CD4-positive, CD25-positive, alpha-beta regulatory T cell (primary cell): ENCODE data around the gene CRACDL. TPM values are rescaled to one million over a fixed set of nuclear protein-coding genes. Genes with fewer than 3 reads are reported as not detected.

ENCODE experiments used
- ATAC-seq, 2 donors: fragments of 150-1000 bp; cut with Tn5 transposase; one replicate each; pipeline ENCODE4 v1.10.0; 2021; ENCODE audit warnings: low read depth in 2 of 2, moderate number of reproducible peaks in 2 of 2, moderate library complexity in 1 of 2
- DNase-seq, 3 donors: peaks; one replicate each; pipeline versions ENCODE4 v3.0.0 to v3.0.0-alpha.2; 2012 to 2022; ENCODE audit warnings: mixed read lengths in 1 of 3
- H3K27ac ChIP-seq: one replicate; pipeline ENCODE4 v1.7.0; 2013; ENCODE audit warnings: mild to moderate bottlenecking, low read length; ENCODE audit not compliant: insufficient read depth, poor library complexity, severe bottlenecking
- H3K27me3 ChIP-seq: one replicate; pipeline ENCODE4 v1.7.0; 2013; ENCODE audit warnings: low read length; ENCODE audit not compliant: control insufficient read depth, insufficient read depth
- H3K36me3 ChIP-seq: one replicate; pipeline ENCODE4 v1.7.0; 2013; ENCODE audit warnings: mild to moderate bottlenecking, low read length, moderate library complexity; ENCODE audit not compliant: control insufficient read depth, insufficient read depth
- H3K4me1 ChIP-seq: 2 replicates; pipeline ENCODE4 v1.7.0; 2013; ENCODE audit warnings: mild to moderate bottlenecking, low read length; ENCODE audit not compliant: insufficient read depth, control insufficient read depth, poor library complexity, severe bottlenecking
- H3K4me3 ChIP-seq: one replicate; pipeline ENCODE4 v1.7.0; 2013; ENCODE audit warnings: low read depth, mild to moderate bottlenecking, low read length, moderate library complexity
- H3K9me3 ChIP-seq, 2 experiments: 1 replicate in 1 of 2; 2 replicates in 1 of 2; pipeline ENCODE4 v1.7.0; 2013; ENCODE audit warnings: low read length in 2 of 2, mild to moderate bottlenecking in 1 of 2, moderate library complexity in 1 of 2; ENCODE audit not compliant: control insufficient read depth in 2 of 2
- H3K27ac Mint-ChIP-seq, 3 donors: one replicate each; pipeline ENCODE4 v1.8.0; 2020 to 2022; ENCODE audit warnings: mild to moderate bottlenecking in 3 of 3, mixed read lengths in 3 of 3, moderate library complexity in 2 of 3
- H3K27me3 Mint-ChIP-seq: one replicate; pipeline ENCODE4 v1.8.0; 2022; ENCODE audit warnings: mild to moderate bottlenecking, mixed read lengths
- H3K36me3 Mint-ChIP-seq: one replicate; pipeline ENCODE4 v1.8.0; 2020; ENCODE audit warnings: mixed read lengths
- H3K4me1 Mint-ChIP-seq, 4 donors: one replicate each; pipeline ENCODE4 v1.8.0; 2020 to 2022; ENCODE audit warnings: mixed read lengths in 4 of 4, mild to moderate bottlenecking in 1 of 4
- H3K4me3 Mint-ChIP-seq, 4 donors: one replicate each; pipeline ENCODE4 v1.8.0; 2020 to 2022; ENCODE audit warnings: mild to moderate bottlenecking in 4 of 4, mixed read lengths in 4 of 4, moderate library complexity in 3 of 4
- H3K9me3 Mint-ChIP-seq, 7 donors: one replicate each; pipeline ENCODE4 v1.8.0; 2020 to 2022; ENCODE audit warnings: mixed read lengths in 7 of 7, mild to moderate bottlenecking in 3 of 7, moderate library complexity in 2 of 7
- polyA plus RNA-seq, 4 donors: library from polyadenylated mRNA; unstranded; fragments of 300-500 nt; fragmentation: Illumina TruSeq; gene quantifications; one replicate each; pipeline ENCODE4 v1.2.3, GENCODE V29; 2021
- total RNA-seq: library from RNA; stranded (reverse); gene quantifications from one replicate; pipeline ENCODE4 v1.2.3, GENCODE V29; 2022

CRACDL gene
- total and polyA plus RNA-seq, 5 donors from 2014 or later: 0.10 to 0.18 (median 0.16) TPM

GRCh38 chr2:98895901-98896300 lies 40.1 kb downstream of the CRACDL start:
- Mint-ChIP-seq H3K36me3 (no peaks in the 10 kb centered on the region), H3K4me1 (peaks cover 0 to 4% (median 0%) of the 10 kb centered on the region in 4 donors), H3K27ac (peak overlapping the region in 1 of 3 donors; percentile 66), H3K4me3 (no peak overlapping the region), H3K27me3 (no peaks in the 10 kb centered on the region), H3K9me3 (peaks cover 0 to 5% (median 0%) of the 10 kb centered on the region in 7 donors)
- no peak overlapping the region for H3K4me3 ChIP-seq
- ATAC-seq: no peak
- no peaks in the 10 kb centered on the region for H3K36me3 ChIP-seq
- no peaks in the 10 kb centered on the region for H3K27me3 ChIP-seq
- DNase-seq: no peak
- no peaks in the 10 kb centered on the region for H3K4me1 ChIP-seq
- H3K9me3 ChIP-seq: no peaks in the 10 kb centered on the region
- H3K27ac ChIP-seq: no peak overlapping the region

DNA sequence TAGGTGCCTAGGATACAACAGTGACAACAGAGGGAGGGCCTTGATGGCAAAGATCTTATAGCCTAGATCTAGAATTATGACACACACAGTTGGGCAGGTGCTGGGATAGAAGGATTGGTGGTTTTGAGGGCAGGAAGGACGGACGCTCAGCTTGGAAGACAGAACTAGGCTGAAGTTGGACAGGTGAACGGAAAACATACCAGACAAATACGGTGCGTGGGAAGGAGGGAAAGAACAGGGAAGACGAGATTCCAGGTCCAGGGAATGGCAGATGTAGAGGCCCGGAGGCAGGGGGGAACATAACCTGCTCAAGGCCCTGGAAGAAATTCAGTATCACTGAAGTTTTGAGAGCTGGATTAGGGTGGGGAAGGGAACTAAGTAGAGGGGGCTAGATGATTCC lies 40.8 kb downstream of the CRACDL start:
- Histone ChIP-seq H3K9me3 (no peaks in the 10 kb centered on the region), H3K4me1 (no peaks in the 10 kb centered on the region), H3K27me3 (no peaks in the 10 kb centered on the region), H3K4me3 (no peak overlapping the region), H3K36me3 (no peaks in the 10 kb centered on the region), H3K27ac (no peak overlapping the region)
- Mint-ChIP-seq H3K27ac (peak overlapping the region in 1 of 3 donors; percentile 16), H3K4me1 (peaks cover 0 to 4% (median 0%) of the 10 kb centered on the region in 4 donors), H3K4me3 (no peak overlapping the region), H3K27me3 (no peaks in the 10 kb centered on the region), H3K9me3 (peaks cover 0 to 5% (median 0%) of the 10 kb centered on the region in 7 donors), H3K36me3 (no peaks in the 10 kb centered on the region)
- DNase-seq (no peak), ATAC-seq (no peak)

DNA sequence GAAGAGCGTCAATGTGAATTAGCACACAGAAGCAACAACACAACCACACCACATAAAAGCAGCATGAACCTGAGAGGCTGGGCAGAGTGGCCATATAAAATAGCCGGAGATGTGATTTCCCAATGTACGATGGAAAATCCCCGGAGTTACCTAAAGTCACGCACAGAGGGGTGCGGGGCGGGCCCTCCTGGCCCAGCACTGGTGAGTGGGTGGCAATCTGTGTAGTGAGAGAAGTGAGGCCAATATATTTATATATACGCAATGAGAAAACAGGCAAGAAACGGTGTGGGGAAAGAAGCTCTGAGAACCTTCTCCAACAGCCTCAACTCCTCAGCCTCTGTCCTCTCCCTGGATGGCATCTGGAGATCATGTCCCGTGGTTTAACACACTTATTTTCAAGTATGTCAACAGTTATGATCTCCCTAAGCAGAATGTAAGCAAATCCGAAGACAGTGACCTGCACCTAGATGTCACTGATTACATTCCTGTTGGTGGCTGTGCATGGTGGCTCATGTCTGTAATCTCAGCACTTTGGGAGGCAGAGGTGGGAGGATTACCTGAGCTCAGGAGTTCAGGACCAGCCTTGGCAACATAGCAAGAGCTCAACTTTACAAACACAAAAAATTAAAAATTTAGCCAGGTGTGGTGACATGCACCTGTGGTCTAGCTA lies 41.6 kb downstream of the CRACDL start:
- H3K27me3 ChIP-seq: no peaks in the 10 kb centered on the region
- peaks cover 7% of the 10 kb centered on the region for H3K27me3 Mint-ChIP-seq
- H3K36me3 Mint-ChIP-seq: no peaks in the 10 kb centered on the region
- DNase-seq (no peak), ATAC-seq (no peak)
- peak overlapping the region in 2 of 3 donors; percentile 3 to 8 for H3K27ac Mint-ChIP-seq
- no peaks in the 10 kb centered on the region for H3K36me3 ChIP-seq
- H3K4me3 ChIP-seq: no peak overlapping the region
- H3K27ac ChIP-seq: no peak overlapping the region
- H3K9me3 ChIP-seq: no peaks in the 10 kb centered on the region
- peaks cover 0 to 4% (median 1%) of the 10 kb centered on the region in 7 donors for H3K9me3 Mint-ChIP-seq
- H3K4me1 ChIP-seq: no peaks in the 10 kb centered on the region
- H3K4me1 Mint-ChIP-seq: peaks cover 0 to 4% (median 0%) of the 10 kb centered on the region in 4 donors
- no peak overlapping the region for H3K4me3 Mint-ChIP-seq

GRCh38 chr2:98893911-98894321 lies 42.1 kb downstream of the CRACDL start:
- no peaks in the 10 kb centered on the region for H3K36me3 Mint-ChIP-seq

DNA sequence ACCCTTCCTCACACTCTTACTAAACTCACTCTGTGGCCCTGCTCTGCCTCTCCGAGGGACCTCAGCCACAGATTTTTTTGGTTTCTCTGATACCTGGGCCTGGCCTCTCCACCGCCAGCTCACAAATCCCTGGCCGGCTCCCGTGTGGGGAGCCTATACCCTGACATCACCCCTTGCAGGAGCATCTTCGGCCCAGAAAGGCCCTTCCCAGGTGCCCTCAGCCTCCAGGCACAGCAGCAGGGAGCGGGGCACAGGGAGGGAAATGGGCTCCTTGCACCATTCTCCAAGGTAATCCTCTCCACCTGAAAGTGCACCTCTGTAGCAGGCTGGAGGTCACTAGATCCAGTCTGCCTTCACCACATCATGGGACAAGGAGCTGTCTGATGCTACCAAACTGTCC lies 43.2 kb downstream of the CRACDL start:
- Histone ChIP-seq H3K27me3 (peaks cover 2% of the 10 kb centered on the region), H3K36me3 (no peaks in the 10 kb centered on the region), H3K9me3 (peaks cover 0 to 4% of the 10 kb centered on the region in 2 experiments), H3K4me1 (no peaks in the 10 kb centered on the region), H3K4me3 (no peak overlapping the region), H3K27ac (no peak overlapping the region)
- Mint-ChIP-seq H3K4me3 (no peak overlapping the region), H3K4me1 (peaks cover 0 to 4% (median 0%) of the 10 kb centered on the region in 4 donors), H3K9me3 (peaks cover 0 to 6% (median 3%) of the 10 kb centered on the region in 7 donors), H3K36me3 (no peaks in the 10 kb centered on the region), H3K27ac (peak overlapping the region in 1 of 3 donors; percentile 50), H3K27me3 (peaks cover 12% of the 10 kb centered on the region)
- DNase-seq (no peak), ATAC-seq (no peak)

More at GRCh38 chr2:98893911-98894321, 42.1 kb downstream of the CRACDL start:
- Mint-ChIP-seq H3K9me3 (peaks cover 0 to 3% (median 0%) of the 10 kb centered on the region in 7 donors), H3K4me3 (no peak overlapping the region), H3K4me1 (peaks cover 0 to 4% (median 0%) of the 10 kb centered on the region in 4 donors), H3K27me3 (peaks cover 8% of the 10 kb centered on the region), H3K27ac (peak overlapping the region in 2 of 3 donors; percentile 3 to 8)
- H3K4me3 ChIP-seq: no peak overlapping the region
- H3K27me3 ChIP-seq: peaks cover 2% of the 10 kb centered on the region
- DNase-seq: no peak
- no peaks in the 10 kb centered on the region for H3K36me3 ChIP-seq
- no peaks in the 10 kb centered on the region for H3K9me3 ChIP-seq
- H3K4me1 ChIP-seq: no peaks in the 10 kb centered on the region
- H3K27ac ChIP-seq: no peak overlapping the region
- ATAC-seq: no peak

GRCh38 chr2:98891591-98891990 lies 44.4 kb downstream of the CRACDL start:
- ATAC-seq: no peak

DNA sequence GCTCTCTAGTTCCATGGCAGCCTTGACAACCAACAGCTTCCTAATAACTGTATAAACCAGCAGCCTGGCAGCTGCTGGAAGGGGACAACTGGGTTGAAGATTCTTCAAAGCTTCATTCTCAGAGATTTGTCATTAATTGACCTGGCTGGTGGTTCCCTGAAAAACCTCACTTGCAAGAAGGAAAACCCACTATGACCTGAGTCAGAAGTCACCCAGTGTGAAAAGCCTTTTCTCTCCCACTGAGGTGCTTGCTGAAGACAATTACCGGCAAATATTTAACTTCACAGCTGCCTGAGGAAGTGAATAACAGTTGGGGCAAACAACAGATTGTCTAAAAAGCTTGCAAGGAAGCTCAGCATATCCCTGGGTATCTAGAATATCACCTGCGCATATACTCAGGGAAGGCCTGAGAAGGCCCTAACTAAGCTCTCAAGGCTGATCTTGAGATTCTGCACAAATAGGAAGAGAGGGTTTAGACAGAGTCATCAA lies 49.9 kb downstream of the CRACDL start:
- ATAC-seq (no peak), DNase-seq (no peak)
- Histone ChIP-seq H3K4me1 (no peaks in the 10 kb centered on the region), H3K4me3 (no peak overlapping the region), H3K27ac (no peak overlapping the region), H3K27me3 (peaks cover 13% of the 10 kb centered on the region), H3K9me3 (peaks cover 17 to 22% of the 10 kb centered on the region in 2 experiments), H3K36me3 (no peaks in the 10 kb centered on the region)
- Mint-ChIP-seq H3K36me3 (peaks cover 6% of the 10 kb centered on the region), H3K27ac (no peak overlapping the region), H3K4me1 (no peaks in the 10 kb centered on the region), H3K4me3 (no peak overlapping the region), H3K9me3 (peaks cover 3 to 37% (median 14%) of the 10 kb centered on the region in 7 donors), H3K27me3 (peaks cover 16% of the 10 kb centered on the region)

More at GRCh38 chr2:98891591-98891990, 44.4 kb downstream of the CRACDL start:
- H3K36me3 Mint-ChIP-seq: peaks cover 3% of the 10 kb centered on the region
- H3K4me1 Mint-ChIP-seq: peaks cover 0 to 4% (median 0%) of the 10 kb centered on the region in 4 donors
- H3K9me3 ChIP-seq: peaks cover 9 to 15% of the 10 kb centered on the region in 2 experiments
- peaks cover 8% of the 10 kb centered on the region for H3K27me3 ChIP-seq
- H3K27ac ChIP-seq: no peak overlapping the region
- no peak overlapping the region for H3K4me3 Mint-ChIP-seq
- DNase-seq: no peak
- H3K27me3 Mint-ChIP-seq: peaks cover 13% of the 10 kb centered on the region
- H3K36me3 ChIP-seq: no peaks in the 10 kb centered on the region
- no peak overlapping the region for H3K4me3 ChIP-seq
- H3K4me1 ChIP-seq: no peaks in the 10 kb centered on the region
- H3K27ac Mint-ChIP-seq: no peak overlapping the region
- H3K9me3 Mint-ChIP-seq: peaks cover 0 to 16% (median 5%) of the 10 kb centered on the region in 7 donors
